Activated CD8-positive, alpha-beta memory T cell treated with anti-CD3 and anti-CD28 coated beads for 36 hours (primary cell): ENCODE measurements around the gene KCNJ5. TPM values are rescaled to one million over a fixed set of nuclear protein-coding genes. Genes with fewer than 3 reads are reported as not detected.

Source experiments
- CTCF ChIA-PET: fragments of 350-600 bp; sonication (Branson Sonifier 250); formaldehyde crosslinking; loops from one replicate; lab custom pipeline; 2021; ENCODE audit warnings: antibody characterized with exemption; lab: Charles Lee
- POLR2A ChIA-PET: fragments of 350-600 bp; sonication (Branson Sonifier 250); formaldehyde crosslinking; loops from one replicate; lab custom pipeline; 2021; ENCODE audit warnings: antibody characterized with exemption; lab: Charles Lee
- total RNA-seq, 2 experiments: library from RNA; stranded (reverse); gene quantifications; one replicate each; pipeline ENCODE4 v1.2.3, GENCODE V29; 2021

The KCNJ5 gene
- total RNA-seq, 2 experiments from 2014 or later: not detected

GRCh38 chr11:128865490-128865889 is 25.7 kb upstream of the KCNJ5 start:
- ChIA-PET CTCF (no interaction called here), POLR2A (no interaction called here)

DNA sequence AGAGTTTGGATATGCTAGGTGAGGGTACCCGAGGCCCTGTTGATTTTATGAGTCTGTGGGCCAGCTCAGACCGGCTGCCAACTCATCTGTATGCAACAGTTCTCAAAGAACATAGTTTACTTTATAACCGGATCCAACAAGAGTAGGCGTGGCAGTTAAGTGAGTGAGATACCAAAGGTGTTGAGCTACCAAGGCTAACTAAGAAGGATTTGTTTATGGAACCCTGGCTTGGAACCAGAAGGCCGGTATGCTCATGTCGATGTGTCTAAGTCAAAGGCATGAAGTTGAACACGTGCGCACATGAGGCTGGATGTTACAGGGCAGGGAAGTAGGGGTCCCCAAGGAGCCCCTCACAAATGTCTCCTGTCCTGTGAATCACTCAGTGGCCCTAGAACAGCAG is 23.9 kb upstream of the KCNJ5 start, which contains the start of gene KCNJ1:
Gene KCNJ1 (minus strand): TSS at position 20 of the 400 bp plus-strand sequence. CDS start 27,053 bp downstream, outside the sequence.
- POLR2A ChIA-PET: no interaction called here

DNA sequence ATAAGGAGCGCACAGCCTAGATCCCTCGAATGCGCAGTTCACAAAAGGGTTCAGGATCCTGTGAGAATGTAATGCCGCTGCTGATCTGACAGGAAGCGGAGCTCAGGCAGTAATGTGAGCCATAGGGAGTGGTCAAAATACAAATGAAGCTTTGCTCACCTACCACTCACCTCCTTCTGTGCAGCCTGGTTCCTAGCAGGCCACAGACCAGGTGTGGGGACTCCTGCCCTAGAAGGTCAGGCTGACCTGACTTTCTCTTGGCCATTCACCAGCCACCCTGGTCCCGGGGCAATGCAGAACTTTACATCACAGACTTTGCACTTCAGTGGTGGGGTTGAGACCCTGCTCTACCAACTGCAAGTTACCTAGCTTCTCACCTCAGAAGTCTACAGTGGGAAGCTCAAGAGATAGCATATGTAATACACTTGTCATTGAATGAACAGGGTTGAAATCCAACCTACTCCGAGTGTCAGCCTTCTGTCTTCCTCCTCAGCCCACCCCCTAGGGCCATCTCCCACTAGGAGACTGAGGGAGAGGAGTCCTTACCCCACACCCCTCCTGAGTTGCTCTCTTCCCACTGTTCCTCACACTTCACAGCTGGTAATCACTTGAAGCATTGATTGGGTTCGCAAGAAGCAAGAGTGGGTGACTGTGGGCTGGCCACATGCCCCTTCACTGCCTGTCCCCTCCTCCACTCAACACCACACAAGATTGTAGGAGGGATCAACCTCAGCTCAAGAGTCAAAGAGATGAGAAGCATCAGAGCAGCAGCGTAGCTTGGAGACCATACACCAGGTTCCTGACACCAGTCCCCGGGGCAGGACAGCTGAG is 22.1 kb upstream of the KCNJ5 start:
- ChIA-PET POLR2A (no interaction called here), CTCF (interaction anchor here (0.7 kb wide), 1 partner anchor 10 kb away, joined by 3 read pairs; no protein-coding TSS in a partner anchor)

More for the DNA sequence above, 23.9 kb upstream of the KCNJ5 start, which contains the start of gene KCNJ1:
- CTCF ChIA-PET: no interaction called here

DNA sequence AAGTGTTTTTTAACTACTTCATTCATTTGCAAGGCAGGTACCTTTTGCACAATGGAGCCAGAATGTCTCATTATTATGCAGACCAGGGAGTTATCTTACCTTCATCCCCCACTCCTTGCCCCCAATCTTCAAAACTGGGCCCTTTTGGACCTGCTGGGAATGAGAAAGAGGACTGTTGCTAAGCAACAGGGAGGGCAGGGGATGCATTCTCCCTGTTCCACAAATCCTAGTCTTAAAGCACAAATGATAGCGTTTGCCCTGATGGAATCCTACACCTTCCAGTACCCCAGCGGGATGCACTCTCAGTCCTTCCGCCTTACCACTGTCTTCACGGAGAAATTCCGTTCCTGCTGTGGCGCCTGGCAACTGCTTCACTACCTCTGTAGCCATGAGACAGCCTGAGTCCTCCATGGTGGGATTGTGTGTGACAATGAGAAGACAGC is 20.0 kb upstream of the KCNJ5 start:
- CTCF ChIA-PET: no interaction called here
- POLR2A ChIA-PET: no interaction called here

- CTCF ChIA-PET: interaction anchor here (1.4 kb wide), 1 partner anchor 30 kb away, joined by 3 read pairs; no protein-coding TSS in a partner anchor
- POLR2A ChIA-PET: no interaction called here
These were observed 19.1 kb upstream of the KCNJ5 start for GRCh38 chr11:128872094-128872493.

DNA sequence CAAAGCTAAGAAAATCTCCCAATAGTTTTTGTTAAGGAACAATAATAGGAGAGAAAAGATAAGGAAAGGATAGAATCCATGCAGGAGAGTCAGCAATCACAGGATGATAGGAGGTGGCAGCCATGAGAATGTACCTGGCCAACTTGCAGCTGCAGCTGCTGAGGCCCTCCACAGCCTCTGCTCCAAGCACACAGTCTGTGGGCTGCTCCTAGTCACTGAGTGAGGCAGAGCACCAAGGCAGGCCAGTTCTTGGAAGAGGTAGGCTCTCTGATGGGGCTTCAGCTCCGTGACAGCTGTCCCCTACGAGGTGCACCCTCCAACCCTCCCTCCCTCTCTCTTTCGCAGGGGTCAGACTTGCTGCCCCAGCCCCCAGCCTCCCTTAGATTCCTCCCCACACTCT is 18.6 kb upstream of the KCNJ5 start:
- ChIA-PET POLR2A (no interaction called here), CTCF (interaction anchor here (1.4 kb wide), 1 partner anchor 31 kb away, joined by 3 read pairs; no protein-coding TSS in a partner anchor)

- POLR2A ChIA-PET: no interaction called here
- CTCF ChIA-PET: interaction anchor here (0.8 to 2.3 kb wide), 3 partner anchors 10 to 82 kb away, joined by 3 to 8 read pairs (median 3); no protein-coding TSS in a partner anchor
These were observed 16.7 kb upstream of the KCNJ5 start for GRCh38 chr11:128874427-128874826.

DNA sequence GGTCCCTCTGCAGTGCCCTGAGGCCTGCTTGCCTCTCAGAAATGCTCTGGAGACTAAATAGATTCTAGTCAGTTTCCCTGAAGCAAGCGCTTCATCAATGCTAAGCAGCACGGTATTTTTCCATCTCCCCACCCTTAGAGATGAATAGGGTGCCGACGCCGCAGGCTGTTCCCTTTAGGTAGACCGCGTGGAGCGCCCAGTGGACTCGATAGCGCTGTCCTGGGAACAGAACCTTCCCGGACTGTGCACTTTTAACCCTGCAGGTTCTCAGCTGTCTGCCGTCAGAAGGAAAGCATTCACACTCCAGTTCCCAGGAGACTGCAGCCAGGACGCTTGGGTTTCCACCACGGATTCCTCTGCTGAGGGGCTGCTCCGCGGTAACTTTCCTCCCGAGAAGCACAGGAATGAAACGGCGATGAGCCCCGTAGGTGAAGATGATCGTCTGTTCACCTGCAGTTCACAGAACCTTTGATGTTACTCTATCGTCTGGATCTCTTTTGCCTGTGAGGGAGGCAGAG is 15.0 kb upstream of the KCNJ5 start:
- ChIA-PET CTCF (no interaction called here), POLR2A (no interaction called here)

DNA sequence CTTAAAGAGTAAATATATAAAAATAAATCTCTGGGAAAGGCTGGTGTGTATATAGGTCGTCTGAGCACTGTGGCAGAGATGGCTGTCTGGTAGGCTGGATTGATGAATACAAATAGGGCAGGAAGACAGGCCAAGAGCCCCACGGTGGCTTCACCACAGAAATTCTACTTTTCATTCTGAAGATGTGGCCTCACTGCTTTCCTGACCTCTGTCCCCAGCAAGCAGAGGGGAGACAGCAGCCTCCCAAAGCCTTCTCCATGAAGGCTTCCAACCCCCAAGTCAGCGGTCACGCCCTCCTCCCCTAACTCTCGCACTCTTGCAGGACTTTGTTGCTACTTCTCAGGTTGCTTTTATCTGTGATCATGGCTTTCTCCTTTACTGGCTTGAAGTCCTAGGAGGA is 13.4 kb upstream of the KCNJ5 start:
- ChIA-PET POLR2A (no interaction called here), CTCF (interaction anchor here (0.6 kb wide), 1 partner anchor 1274 kb away, joined by 3 read pairs; no protein-coding TSS in a partner anchor)

DNA sequence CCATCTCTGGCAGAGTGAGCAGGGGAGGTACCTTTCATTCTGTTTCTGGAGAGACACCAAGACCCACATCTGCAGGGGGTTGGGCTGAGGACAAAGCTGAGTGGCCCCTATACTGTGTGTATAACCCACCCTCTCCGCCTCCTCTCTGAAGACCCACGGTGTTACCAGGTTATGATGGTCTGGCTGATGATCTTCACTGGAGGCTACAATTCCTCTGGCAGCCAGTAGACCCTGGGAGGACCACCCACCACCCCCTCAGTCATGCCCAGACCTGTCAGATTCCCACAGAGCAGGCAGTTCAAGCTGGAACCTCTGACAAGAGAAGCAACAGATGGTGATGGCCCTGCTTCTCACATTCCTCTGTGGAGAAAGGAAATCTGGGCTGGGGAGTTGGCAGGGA is 12.7 kb upstream of the KCNJ5 start:
- POLR2A ChIA-PET: no interaction called here
- CTCF ChIA-PET: no interaction called here

DNA sequence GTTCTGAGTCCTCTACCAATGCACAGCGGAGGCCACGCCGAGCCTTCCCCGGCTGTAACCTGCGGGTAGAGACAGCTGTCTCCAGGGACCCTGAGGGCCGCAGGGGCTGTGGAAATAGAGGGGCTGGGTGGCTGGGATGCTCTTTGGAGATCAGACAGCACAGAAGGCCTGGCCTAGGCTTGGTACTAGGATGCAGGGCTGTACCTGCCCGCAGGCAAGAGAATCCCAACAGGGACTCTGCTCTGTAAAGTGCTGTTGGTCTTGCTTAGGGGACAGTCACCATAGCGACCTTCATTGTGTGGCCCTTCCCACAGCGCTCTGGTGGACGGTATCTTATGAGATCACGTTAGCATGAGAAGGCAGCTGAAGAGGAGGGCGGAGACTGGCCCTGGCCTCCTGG is 11.3 kb upstream of the KCNJ5 start:
- CTCF ChIA-PET: interaction anchor here (1.7 kb wide), 1 partner anchor 77 kb away, joined by 7 read pairs; no protein-coding TSS in a partner anchor
- POLR2A ChIA-PET: no interaction called here

- POLR2A ChIA-PET: no interaction called here
- CTCF ChIA-PET: interaction anchor here (0.6 to 1.7 kb wide), 2 partner anchors 76 to 394 kb away, joined by 3 to 7 read pairs; no protein-coding TSS in a partner anchor
These were observed 9.9 kb upstream of the KCNJ5 start for GRCh38 chr11:128881221-128881620.

DNA sequence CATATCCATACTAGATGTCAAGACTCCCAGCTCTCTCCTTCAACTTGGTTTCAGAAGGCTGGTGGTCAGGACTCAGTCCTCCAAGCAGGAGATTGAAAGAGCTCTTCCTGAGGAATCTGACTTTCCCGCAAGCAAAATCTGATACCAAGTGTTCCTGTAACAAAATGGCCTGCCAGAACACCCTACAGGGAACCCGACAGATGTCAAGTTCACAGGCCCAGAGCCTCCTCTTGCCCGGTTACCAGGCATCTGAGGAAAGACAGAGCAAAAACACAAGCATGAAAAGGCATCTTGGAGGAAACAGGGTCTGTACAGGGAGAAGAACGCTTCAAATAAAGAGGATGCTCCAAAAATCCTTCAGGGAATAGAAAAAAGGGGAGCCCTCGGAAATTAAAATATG is 8.7 kb upstream of the KCNJ5 start:
- POLR2A ChIA-PET: no interaction called here
- CTCF ChIA-PET: interaction anchor here (0.9 kb wide), 1 partner anchor 11 kb away, joined by 3 read pairs; no protein-coding TSS in a partner anchor

DNA sequence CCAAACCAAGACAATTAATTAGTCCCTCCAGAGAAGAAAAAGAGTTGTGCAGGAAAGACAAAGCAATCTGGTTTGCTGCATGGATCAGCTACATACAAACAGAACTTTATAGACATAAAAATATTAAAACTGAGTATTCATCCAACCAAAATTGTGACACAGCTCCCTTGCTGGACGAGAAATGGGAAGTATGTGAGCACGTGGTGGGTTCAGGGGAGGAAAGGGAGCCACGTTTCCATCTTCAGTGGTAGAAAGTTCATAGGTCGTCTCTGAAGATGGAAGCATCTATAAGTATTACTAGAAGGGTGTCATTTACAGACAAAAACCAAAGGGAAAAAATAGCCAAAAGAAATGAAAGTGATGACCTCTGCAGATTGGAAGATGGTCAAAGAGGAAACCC is 7.1 kb upstream of the KCNJ5 start:
- CTCF ChIA-PET: interaction anchor here (0.6 to 4.3 kb wide), 10 partner anchors 10 to 74 kb away, joined by 3 to 64 read pairs (median 3); no protein-coding TSS in a partner anchor
- POLR2A ChIA-PET: no interaction called here

- CTCF ChIA-PET: interaction anchor here (0.6 to 4.3 kb wide), 21 partner anchors 9 to 670 kb away, joined by 3 to 64 read pairs (median 4); no protein-coding TSS in a partner anchor
These were observed 6.3 kb upstream of the KCNJ5 start for GRCh38 chr11:128884703-128885338.

DNA sequence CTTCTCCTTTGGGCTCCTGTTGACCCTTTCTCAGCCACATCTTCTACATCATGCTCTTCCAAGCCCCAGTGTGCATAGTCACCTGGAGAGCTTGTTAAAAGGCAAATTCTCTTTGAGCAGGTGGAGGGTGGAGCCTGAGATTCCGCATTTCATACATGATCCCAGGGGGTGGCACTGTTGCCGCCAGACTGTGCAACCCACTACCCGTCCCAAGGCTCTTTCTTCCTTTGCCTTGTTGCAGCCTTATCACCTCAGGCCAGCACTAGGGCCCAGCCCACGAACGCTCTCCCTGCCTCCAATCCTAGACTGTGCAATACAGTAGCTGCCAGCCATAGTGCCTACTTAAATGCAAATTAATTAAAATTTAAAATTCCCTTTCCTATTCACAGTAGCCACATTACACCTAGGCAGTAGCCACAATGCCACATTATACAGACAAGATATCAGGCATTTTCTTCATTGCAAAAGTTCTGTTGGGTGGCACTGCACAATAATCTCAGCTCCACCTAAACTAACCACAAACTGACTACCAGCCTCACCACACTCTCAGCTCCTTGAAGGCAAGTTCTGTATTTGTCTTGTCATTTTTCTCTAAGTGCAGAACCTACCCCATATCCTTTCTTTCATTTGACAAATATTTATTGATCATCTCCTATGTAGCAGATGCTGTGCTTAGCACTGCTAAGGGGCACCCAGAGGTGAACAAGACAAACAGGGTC is 4.6 kb upstream of the KCNJ5 start:
- POLR2A ChIA-PET: no interaction called here

More at GRCh38 chr11:128884703-128885338, 6.3 kb upstream of the KCNJ5 start:
- POLR2A ChIA-PET: no interaction called here

DNA sequence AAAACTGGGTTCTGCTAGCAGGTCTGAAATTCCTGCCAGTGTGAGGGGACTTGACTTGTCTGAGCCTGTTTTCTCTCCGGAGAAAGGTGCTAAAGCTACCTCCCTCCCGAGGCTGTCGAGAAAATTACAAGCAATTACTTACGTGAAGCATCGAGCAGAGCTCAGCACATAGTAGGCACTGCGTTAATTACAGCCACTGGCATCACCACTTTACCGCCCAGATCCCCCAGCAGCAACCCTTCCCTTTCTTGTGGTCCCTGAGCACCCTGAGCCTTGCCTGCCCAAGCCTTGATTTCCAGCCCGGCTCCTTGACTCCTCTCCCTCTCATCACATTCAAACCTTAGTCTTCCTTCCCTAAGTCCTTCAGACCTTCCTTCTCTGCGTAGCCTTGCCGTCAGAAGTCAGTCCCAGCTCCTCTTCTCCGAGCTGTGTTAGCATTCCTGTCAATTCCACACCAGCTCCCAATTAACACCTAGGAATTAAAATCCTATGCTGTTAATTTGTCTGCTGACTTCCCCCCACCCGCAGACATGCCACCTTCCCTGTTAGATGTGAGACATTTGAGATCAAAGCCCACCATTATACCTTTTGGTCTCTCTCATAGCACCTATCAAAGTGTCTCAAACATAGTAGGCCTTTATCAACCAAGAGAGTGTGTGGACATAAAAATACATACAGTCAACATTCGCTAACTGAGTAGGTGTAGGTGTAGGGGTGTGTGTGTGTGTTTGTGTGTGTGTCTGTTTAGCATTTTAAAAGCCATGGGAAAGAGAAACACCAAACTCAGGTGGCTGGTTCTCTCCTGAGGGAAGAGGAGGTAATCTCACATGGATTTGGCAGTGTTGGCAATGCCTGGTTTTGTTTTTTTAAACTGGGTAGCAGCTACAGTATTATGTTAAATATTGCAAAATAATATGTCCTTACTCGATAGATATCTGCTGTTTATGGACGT is 2.8 kb upstream of the KCNJ5 start:
- ChIA-PET POLR2A (no interaction called here), CTCF (interaction anchor here (0.7 to 1.0 kb wide), 2 partner anchors 17 to 46 kb away, joined by 3 to 4 read pairs; no protein-coding TSS in a partner anchor)

More for the DNA sequence above, 4.6 kb upstream of the KCNJ5 start:
- CTCF ChIA-PET: interaction anchor here (4.3 kb wide), 1 partner anchor 71 kb away, joined by 64 read pairs; no protein-coding TSS in a partner anchor
